C4-2B (cell line): ENCODE data around the gene HSPBP1.

ENCODE experiments used
- ZFX ChIP-seq: fragments of 450-650 bp; IDR thresholded peaks from 2 replicates; pipeline ENCODE4 v1.6.1; 2017
- TF ChIP-seq, protein P1 (sequence below): fragments of 450-650 bp; conservative IDR thresholded peaks from 2 replicates; pipeline ENCODE4 v1.5.1; 2017; ENCODE audit warnings: mild to moderate bottlenecking

DNA sequence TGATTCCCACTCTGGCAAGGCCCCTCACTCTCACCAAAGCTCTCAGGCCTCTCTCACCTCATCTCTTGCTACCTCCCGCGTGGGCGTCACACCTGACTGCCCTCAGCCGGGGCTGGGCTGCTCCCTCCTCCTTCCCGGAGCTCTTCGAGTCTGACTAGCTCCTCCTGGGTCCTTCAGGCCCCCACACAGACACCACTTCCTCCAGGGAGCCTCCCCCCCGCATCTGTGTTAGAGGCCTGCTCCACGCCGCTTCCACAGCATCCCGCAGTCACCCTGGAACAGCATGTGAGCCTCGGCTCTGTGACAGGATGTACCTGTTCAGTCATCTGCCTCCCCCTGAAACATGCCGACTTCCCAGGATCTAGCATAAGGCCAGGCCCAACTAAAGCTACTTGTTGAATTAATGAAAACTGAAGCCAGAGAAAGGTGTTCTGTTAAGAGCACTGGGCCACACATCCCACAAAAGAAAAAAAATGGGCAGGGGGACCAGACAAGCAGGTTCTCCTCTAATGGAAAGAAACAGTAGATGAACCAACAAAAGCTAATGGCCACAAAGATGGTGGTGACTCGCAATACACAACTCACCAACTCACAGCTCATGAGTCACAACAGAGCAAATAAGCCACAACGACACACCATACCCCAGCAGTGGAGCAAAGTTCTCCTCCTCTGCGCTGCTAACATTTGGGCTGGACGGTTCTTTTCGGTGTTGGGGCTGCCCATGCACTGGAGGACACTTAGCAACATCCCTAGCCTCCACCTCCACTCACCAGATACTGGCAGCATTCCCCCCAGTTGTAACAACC, 24.1 kb downstream of the HSPBP1 start:
- TF ChIP-seq, protein P1, sequence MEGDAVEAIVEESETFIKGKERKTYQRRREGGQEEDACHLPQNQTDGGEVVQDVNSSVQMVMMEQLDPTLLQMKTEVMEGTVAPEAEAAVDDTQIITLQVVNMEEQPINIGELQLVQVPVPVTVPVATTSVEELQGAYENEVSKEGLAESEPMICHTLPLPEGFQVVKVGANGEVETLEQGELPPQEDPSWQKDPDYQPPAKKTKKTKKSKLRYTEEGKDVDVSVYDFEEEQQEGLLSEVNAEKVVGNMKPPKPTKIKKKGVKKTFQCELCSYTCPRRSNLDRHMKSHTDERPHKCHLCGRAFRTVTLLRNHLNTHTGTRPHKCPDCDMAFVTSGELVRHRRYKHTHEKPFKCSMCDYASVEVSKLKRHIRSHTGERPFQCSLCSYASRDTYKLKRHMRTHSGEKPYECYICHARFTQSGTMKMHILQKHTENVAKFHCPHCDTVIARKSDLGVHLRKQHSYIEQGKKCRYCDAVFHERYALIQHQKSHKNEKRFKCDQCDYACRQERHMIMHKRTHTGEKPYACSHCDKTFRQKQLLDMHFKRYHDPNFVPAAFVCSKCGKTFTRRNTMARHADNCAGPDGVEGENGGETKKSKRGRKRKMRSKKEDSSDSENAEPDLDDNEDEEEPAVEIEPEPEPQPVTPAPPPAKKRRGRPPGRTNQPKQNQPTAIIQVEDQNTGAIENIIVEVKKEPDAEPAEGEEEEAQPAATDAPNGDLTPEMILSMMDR, result no peak
- no peak for TF ChIP-seq ZFX
